ENCODE measurements around the gene DFFB.

DNA sequence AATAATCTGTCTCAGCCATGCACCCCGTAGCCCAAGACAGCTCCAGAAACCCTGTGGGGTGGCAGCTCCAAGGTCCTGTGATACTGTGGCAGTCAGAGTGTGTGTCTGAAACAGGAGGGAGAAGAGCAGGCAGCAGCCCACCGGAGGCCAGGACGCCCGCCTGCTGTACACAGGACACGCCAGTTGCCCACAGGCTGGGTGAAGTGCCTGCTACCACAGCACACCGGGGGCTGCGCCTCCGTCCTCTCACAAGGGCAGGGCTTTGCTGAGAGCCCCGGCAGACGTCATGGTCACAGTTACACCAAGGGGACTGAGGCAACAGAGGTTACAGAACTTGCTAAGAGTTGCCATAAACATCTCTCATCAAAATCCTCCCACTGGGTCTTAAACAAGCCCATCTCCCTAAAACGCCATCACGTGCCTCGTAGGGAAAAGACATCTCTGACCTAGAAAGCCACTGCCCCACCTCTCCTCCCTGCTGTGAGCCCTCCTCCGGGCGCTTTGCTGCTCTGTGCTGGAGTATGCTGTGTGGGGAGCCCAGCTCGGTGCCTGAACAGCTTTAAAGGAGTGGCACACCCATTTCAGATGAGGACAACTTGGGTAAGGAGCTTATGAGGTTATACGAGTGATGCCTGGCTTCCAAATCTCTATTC is 37.5 kb downstream of the DFFB start:
- TF ChIP-seq POLR2A (IDR thresholded peaks at IDR 0.05) (no peak), POLR2AphosphoS5 (IDR thresholded peaks at IDR 0.05) (no peak), EP300 (IDR thresholded peaks at IDR 0.05; ENCODE audit: low read depth) (no peak)
- TF ChIP-seq, protein P1, sequence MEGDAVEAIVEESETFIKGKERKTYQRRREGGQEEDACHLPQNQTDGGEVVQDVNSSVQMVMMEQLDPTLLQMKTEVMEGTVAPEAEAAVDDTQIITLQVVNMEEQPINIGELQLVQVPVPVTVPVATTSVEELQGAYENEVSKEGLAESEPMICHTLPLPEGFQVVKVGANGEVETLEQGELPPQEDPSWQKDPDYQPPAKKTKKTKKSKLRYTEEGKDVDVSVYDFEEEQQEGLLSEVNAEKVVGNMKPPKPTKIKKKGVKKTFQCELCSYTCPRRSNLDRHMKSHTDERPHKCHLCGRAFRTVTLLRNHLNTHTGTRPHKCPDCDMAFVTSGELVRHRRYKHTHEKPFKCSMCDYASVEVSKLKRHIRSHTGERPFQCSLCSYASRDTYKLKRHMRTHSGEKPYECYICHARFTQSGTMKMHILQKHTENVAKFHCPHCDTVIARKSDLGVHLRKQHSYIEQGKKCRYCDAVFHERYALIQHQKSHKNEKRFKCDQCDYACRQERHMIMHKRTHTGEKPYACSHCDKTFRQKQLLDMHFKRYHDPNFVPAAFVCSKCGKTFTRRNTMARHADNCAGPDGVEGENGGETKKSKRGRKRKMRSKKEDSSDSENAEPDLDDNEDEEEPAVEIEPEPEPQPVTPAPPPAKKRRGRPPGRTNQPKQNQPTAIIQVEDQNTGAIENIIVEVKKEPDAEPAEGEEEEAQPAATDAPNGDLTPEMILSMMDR (IDR thresholded peaks at IDR 0.05), result no peak
